ENCODE measurements around the gene PSG4. TPM values are rescaled to one million over a fixed set of nuclear protein-coding genes. Genes with fewer than 3 reads are reported as not detected.
"Not testable (repeated sequence)": the region's sequence is repeated elsewhere in the genome, so short reads cannot be mapped to it uniquely, and the experiment has no call there.

PSG4 gene
- total and polyA plus RNA-seq, 2 of the 8 experiments (the other 6 are each of a cell fraction or from before 2014, with no cell fraction given) = not detected

DNA sequence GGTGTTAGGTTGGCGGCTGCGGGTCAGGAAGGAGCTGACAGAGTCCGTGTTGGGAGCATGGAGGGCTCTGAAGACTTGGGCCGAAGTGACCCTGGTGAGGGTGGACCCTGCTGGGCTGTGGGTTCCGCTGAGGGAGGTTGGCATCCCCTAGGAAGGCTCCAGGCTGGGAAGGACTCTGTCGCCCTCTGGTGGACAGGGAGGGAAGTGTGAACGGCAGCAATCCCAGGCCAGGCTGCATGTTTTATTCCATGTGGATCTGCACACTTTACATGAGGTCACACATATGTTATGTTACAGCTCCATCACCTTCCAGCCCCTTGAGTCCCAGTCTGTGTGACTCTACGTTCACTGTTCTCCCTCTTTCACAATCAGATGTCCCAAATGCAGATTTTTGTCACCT is 1.7 kb upstream of the PSG4 start:
- H2BK5ac ChIP-seq (ENCODE audit: low read depth, low read length); H4K8ac ChIP-seq (ENCODE audit: extremely low read depth, insufficient read depth, low read length); H3K23ac ChIP-seq (ENCODE audit: insufficient read length); H2BK15ac ChIP-seq (ENCODE audit: low read length); CTCF ChIA-PET (ENCODE audit: partially characterized antibody); H3K9ac ChIP-seq (replicated peaks in 1 of 4; ENCODE audit: extremely low read depth in 1 of 4, low read depth in 3 of 4, low read length in 3 of 4); H3K27me3 ChIP-seq (replicated peaks in 1 of 4; ENCODE audit: control insufficient read depth in 3 of 4, extremely low read depth in 1 of 4, insufficient read depth in 3 of 4, low read length in 3 of 4); H4K91ac ChIP-seq (replicated peaks; ENCODE audit: insufficient read length, low read length); H2AFZ ChIP-seq (ENCODE audit: low read length); H3K23me2 ChIP-seq (ENCODE audit: low read depth, low read length); H2BK20ac ChIP-seq (ENCODE audit: low read length); H2AK5ac ChIP-seq (ENCODE audit: low read depth, low read length); H2BK12ac ChIP-seq (ENCODE audit: low read depth, low read length); POLR2A ChIA-PET (ENCODE audit: partially characterized antibody); H3K18ac ChIP-seq (ENCODE audit: extremely low read depth, low read length); H4K20me1 ChIP-seq (replicated peaks in 1 of 2; ENCODE audit: control insufficient read depth in 1 of 2, insufficient read depth in 2 of 2, low read length in 2 of 2); H3K79me2 ChIP-seq (ENCODE audit: control insufficient read depth in 1 of 2, insufficient read depth in 2 of 2, low read length in 2 of 2); FAIRE-seq; H3K4me2 ChIP-seq (ENCODE audit: insufficient read depth in 1 of 2, low read depth in 2 of 2, low read length in 2 of 2); H3K4me3 ChIP-seq (ENCODE audit: extremely low read depth in 1 of 4, insufficient read depth in 2 of 4, low read depth in 3 of 4, low read length in 4 of 4); H3K79me1 ChIP-seq (ENCODE audit: low read depth, low read length); H3K4me1 ChIP-seq (replicated peaks in 1 of 4; ENCODE audit: control insufficient read depth in 3 of 4, insufficient read depth in 4 of 4, low read length in 3 of 4); H3K14ac ChIP-seq (ENCODE audit: insufficient read length); H3K4ac ChIP-seq (replicated peaks; ENCODE audit: insufficient read length, low read depth, low read length); H3K27ac ChIP-seq (ENCODE audit: low read depth, low read length); H3K56ac ChIP-seq (replicated peaks; ENCODE audit: insufficient read length, low read depth, low read length); H3K36me3 ChIP-seq (ENCODE audit: control insufficient read depth in 2 of 4, insufficient read depth in 4 of 4, low read length in 3 of 4); H2BK120ac ChIP-seq (replicated peaks; ENCODE audit: low read depth, low read length); H4K5ac ChIP-seq (ENCODE audit: insufficient read length, low read depth, low read length): not testable (repeated sequence)
- peak in 1 of 2 experiments; percentile 45 for DNase-seq (ENCODE audit: low read depth in 1 of 2, low spot score in 2 of 2)
- TF ChIP-seq, protein P1, sequence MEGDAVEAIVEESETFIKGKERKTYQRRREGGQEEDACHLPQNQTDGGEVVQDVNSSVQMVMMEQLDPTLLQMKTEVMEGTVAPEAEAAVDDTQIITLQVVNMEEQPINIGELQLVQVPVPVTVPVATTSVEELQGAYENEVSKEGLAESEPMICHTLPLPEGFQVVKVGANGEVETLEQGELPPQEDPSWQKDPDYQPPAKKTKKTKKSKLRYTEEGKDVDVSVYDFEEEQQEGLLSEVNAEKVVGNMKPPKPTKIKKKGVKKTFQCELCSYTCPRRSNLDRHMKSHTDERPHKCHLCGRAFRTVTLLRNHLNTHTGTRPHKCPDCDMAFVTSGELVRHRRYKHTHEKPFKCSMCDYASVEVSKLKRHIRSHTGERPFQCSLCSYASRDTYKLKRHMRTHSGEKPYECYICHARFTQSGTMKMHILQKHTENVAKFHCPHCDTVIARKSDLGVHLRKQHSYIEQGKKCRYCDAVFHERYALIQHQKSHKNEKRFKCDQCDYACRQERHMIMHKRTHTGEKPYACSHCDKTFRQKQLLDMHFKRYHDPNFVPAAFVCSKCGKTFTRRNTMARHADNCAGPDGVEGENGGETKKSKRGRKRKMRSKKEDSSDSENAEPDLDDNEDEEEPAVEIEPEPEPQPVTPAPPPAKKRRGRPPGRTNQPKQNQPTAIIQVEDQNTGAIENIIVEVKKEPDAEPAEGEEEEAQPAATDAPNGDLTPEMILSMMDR (IDR thresholded peaks at IDR 0.05; ENCODE audit: control extremely low read depth in 1 of 3, insufficient read depth in 1 of 3, low read depth in 1 of 3, low read length in 3 of 3) = peak in 2 of 3 experiments; percentile 24 to 41; a peak in 2 of 4 replicates
- WGBS, 2 experiments (ENCODE audit: extremely low coverage in 1 of 2, insufficient coverage in 1 of 2, insufficient read length in 1 of 2, insufficient replicate concordance in 2 of 2, low coverage in 1 of 2, low lambda C conversion rate in 2 of 2, missing lambda C conversion rate in 1 of 2) = 64% methylated on average over 6 of the region's 8 CpGs; no CpG with 5 or more reads in 1 of the 2 experiments
- H3K9me3 ChIP-seq (ENCODE audit: insufficient read depth in 2 of 2, low read depth in 1 of 2, low read length in 1 of 2) = peaks cover 20 to 56% of the 10 kb centered on the region in 2 experiments; a peak in 3 of 4 replicates
